Smooth muscle cell (in vitro differentiated cells): ENCODE data around the gene WDR72. TPM values are rescaled to one million over a fixed set of nuclear protein-coding genes. Genes with fewer than 3 reads are reported as not detected.

Experiments used
- DNase-seq: peaks from one replicate; lab custom pipeline; 2025; ENCODE audit not compliant: unreplicated experiment; lab: John Stamatoyannopoulos, UW
- H2AFZ ChIP-seq: fragments of 200-600 bp; sonication (generic); 2 replicates; pipeline ENCODE4 v1.6.0; 2016; ENCODE audit warnings: antibody characterized with exemption, low read depth, mild to moderate bottlenecking
- H3F3A ChIP-seq: fragments of 200-600 bp; sonication (generic); 2 replicates; pipeline ENCODE4 v1.6.0; 2017; ENCODE audit warnings: antibody characterized with exemption, low read depth
- H3K27ac ChIP-seq: fragments of 200-600 bp; sonication (generic); 2 replicates; pipeline ENCODE4 v1.5.1; 2016; ENCODE audit warnings: low read depth, mild to moderate bottlenecking
- H3K27me3 ChIP-seq: fragments of 200-600 bp; sonication (generic); 2 replicates; pipeline ENCODE4 v1.6.1; 2016; ENCODE audit warnings: low read depth, mild to moderate bottlenecking
- H3K36me3 ChIP-seq: fragments of 200-600 bp; sonication (generic); 2 replicates; pipeline ENCODE4 v1.5.1; 2016; ENCODE audit warnings: low read depth
- H3K4me1 ChIP-seq: fragments of 200-600 bp; sonication (generic); 2 replicates; pipeline ENCODE4 v1.5.1; 2016; ENCODE audit warnings: low read depth
- H3K4me2 ChIP-seq: fragments of 200-600 bp; sonication (generic); 2 replicates; pipeline ENCODE4 v1.6.0; 2016; ENCODE audit warnings: mild to moderate bottlenecking
- H3K4me3 ChIP-seq: fragments of 200-600 bp; sonication (generic); 2 replicates; pipeline ENCODE4 v1.5.1; 2016; ENCODE audit warnings: mild to moderate bottlenecking
- H3K79me2 ChIP-seq: fragments of 200-600 bp; sonication (generic); 2 replicates; pipeline ENCODE4 v1.6.0; 2016; ENCODE audit warnings: low read depth, mild to moderate bottlenecking
- H3K9ac ChIP-seq: fragments of 200-600 bp; sonication (generic); 2 replicates; pipeline ENCODE4 v1.6.0; 2016; ENCODE audit warnings: low read depth
- H3K9me3 ChIP-seq: fragments of 200-600 bp; sonication (generic); replicated peaks from 2 replicates; pipeline ENCODE4 v1.5.1; 2016; ENCODE audit warnings: low read depth
- H4K20me1 ChIP-seq: fragments of 200-600 bp; sonication (generic); 2 replicates; pipeline ENCODE4 v1.6.0; 2016; ENCODE audit warnings: low read depth
- WGBS: methylation state at CpG from one replicate; pipeline ENCODE4 v1.1.7; 2016; ENCODE audit warnings: low lambda C conversion rate; 5-methylcytosine and 5-hydroxymethylcytosine counted together
- polyA plus RNA-seq: library from polyadenylated mRNA; unstranded; fragments of >200 nt; fragmentation: Nextera tagmentation; extraction: Ambion mirVana; gene quantifications from 2 replicates; pipeline ENCODE4 v1.2.1, GENCODE V29; 2016
- total RNA-seq: library from RNA; depleted of rRNA; stranded (reverse); fragments of >200 nt; gene quantifications from 2 replicates; pipeline ENCODE4 v1.2.3, GENCODE V29; 2014
- TF ChIP-seq, protein P1 (sequence below): fragments of 200-600 bp; sonication (generic); IDR thresholded peaks from 2 replicates; pipeline ENCODE4 v1.5.1; 2017; ENCODE audit warnings: borderline replicate concordance, mild to moderate bottlenecking, antibody characterized with exemption; ENCODE audit not compliant: insufficient read depth, poor library complexity, severe bottlenecking

The WDR72 gene
- total and polyA plus RNA-seq, 2 experiments from 2014 or later, result 1.3 to 3.3 TPM

- H3F3A ChIP-seq, result no peaks in the 10 kb centered on the region
- H3K9me3 ChIP-seq, result no peaks in the 10 kb centered on the region
- no peaks in the 10 kb centered on the region for H3K27me3 ChIP-seq
- no peaks in the 10 kb centered on the region for H3K79me2 ChIP-seq
- no peak overlapping the region for H3K27ac ChIP-seq
- no peaks in the 10 kb centered on the region for H3K4me1 ChIP-seq
- no peak overlapping the region for H3K9ac ChIP-seq
- no peaks in the 10 kb centered on the region for H3K36me3 ChIP-seq
- WGBS, result 86% methylated on average over 1 of the region's 1 CpG
- H3K4me2 ChIP-seq, result no peak overlapping the region
- H3K4me3 ChIP-seq, result no peak overlapping the region
- TF ChIP-seq, protein P1, sequence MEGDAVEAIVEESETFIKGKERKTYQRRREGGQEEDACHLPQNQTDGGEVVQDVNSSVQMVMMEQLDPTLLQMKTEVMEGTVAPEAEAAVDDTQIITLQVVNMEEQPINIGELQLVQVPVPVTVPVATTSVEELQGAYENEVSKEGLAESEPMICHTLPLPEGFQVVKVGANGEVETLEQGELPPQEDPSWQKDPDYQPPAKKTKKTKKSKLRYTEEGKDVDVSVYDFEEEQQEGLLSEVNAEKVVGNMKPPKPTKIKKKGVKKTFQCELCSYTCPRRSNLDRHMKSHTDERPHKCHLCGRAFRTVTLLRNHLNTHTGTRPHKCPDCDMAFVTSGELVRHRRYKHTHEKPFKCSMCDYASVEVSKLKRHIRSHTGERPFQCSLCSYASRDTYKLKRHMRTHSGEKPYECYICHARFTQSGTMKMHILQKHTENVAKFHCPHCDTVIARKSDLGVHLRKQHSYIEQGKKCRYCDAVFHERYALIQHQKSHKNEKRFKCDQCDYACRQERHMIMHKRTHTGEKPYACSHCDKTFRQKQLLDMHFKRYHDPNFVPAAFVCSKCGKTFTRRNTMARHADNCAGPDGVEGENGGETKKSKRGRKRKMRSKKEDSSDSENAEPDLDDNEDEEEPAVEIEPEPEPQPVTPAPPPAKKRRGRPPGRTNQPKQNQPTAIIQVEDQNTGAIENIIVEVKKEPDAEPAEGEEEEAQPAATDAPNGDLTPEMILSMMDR, result no peak
- DNase-seq, result no peak
- H2AFZ ChIP-seq, result no peak overlapping the region
- no peaks in the 10 kb centered on the region for H4K20me1 ChIP-seq
Observed at GRCh38 chr15:53581513-53581912, 177.9 kb downstream of the WDR72 start.

DNA sequence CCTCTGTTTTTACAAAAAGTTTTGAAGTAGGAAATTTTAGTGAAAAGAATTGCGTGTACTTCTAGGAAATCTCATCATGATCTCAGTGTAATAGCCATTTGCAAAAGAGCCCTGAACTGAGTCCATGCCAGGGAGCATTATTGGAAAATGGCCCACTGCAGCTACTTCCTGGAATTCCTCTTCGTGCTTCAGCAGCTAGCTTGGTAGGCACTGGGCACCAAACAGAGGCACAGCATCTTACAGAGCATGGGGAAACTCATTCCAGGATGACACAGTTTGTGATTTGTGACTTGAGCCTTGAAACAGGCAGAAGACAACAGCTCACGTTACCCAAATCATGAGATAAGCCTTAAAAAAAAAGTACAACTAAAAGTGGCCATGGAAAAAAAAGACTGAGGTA is 179.1 kb downstream of the WDR72 start:
- H3K4me3 ChIP-seq, result no peak overlapping the region

DNA sequence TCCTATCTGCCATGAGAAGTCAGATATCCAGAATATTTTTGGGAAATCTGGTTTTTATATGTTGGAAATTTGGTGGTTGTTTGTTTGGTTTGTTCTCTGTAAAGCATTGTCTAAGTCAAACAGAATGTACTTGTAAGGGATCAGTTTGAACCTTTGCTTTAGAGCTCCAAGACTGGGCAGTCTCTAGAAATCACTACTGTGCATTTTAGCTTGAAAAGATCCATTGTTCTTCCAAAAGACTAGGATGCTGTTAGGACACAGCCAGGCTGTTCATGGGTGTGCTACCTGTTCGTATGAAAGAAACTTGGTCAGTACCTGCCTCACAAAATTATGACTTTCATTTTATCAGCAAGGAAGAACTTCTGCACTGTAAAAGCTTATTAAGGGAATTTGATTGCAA is 182.6 kb downstream of the WDR72 start:
- 78% methylated on average over 1 of the region's 1 CpG for WGBS
- H4K20me1 ChIP-seq, result no peaks in the 10 kb centered on the region

More for the DNA sequence above, 179.1 kb downstream of the WDR72 start:
- H3K9ac ChIP-seq, result no peak overlapping the region
- H4K20me1 ChIP-seq, result no peaks in the 10 kb centered on the region
- DNase-seq, result no peak
- TF ChIP-seq, protein P1, result no peak
- no peak overlapping the region for H2AFZ ChIP-seq
- no peak overlapping the region for H3K27ac ChIP-seq
- H3K27me3 ChIP-seq, result no peaks in the 10 kb centered on the region
- H3K4me2 ChIP-seq, result no peak overlapping the region
- H3K79me2 ChIP-seq, result no peaks in the 10 kb centered on the region
- no peaks in the 10 kb centered on the region for H3K9me3 ChIP-seq
- H3K36me3 ChIP-seq, result no peaks in the 10 kb centered on the region
- no peaks in the 10 kb centered on the region for H3K4me1 ChIP-seq
- 78% methylated on average over 3 of the region's 3 CpGs for WGBS
- no peaks in the 10 kb centered on the region for H3F3A ChIP-seq

GRCh38 chr15:53573091-53573490 is 186.4 kb downstream of the WDR72 start:
- TF ChIP-seq, protein P1, result no peak
- Histone ChIP-seq H4K20me1 (no peaks in the 10 kb centered on the region), H3K27ac (no peak overlapping the region), H3K27me3 (no peaks in the 10 kb centered on the region), H3K36me3 (no peaks in the 10 kb centered on the region), H3K4me1 (no peaks in the 10 kb centered on the region), H3K79me2 (no peaks in the 10 kb centered on the region), H3K9me3 (no peaks in the 10 kb centered on the region), H2AFZ (no peak overlapping the region), H3K4me3 (no peak overlapping the region), H3K4me2 (no peak overlapping the region), H3F3A (no peaks in the 10 kb centered on the region), H3K9ac (no peak overlapping the region)
- no peak for DNase-seq

More for the DNA sequence above, 182.6 kb downstream of the WDR72 start:
- TF ChIP-seq, protein P1, result no peak
- Histone ChIP-seq H2AFZ (no peak overlapping the region), H3K27ac (no peak overlapping the region), H3F3A (no peaks in the 10 kb centered on the region), H3K4me2 (no peak overlapping the region), H3K9ac (no peak overlapping the region), H3K36me3 (no peaks in the 10 kb centered on the region), H3K9me3 (no peaks in the 10 kb centered on the region), H3K4me1 (no peaks in the 10 kb centered on the region), H3K4me3 (no peak overlapping the region), H3K27me3 (no peaks in the 10 kb centered on the region), H3K79me2 (no peaks in the 10 kb centered on the region)
- no peak for DNase-seq
